Measurements from ENCODE around the gene ZSCAN20.

Gene ZSCAN20

DNA sequence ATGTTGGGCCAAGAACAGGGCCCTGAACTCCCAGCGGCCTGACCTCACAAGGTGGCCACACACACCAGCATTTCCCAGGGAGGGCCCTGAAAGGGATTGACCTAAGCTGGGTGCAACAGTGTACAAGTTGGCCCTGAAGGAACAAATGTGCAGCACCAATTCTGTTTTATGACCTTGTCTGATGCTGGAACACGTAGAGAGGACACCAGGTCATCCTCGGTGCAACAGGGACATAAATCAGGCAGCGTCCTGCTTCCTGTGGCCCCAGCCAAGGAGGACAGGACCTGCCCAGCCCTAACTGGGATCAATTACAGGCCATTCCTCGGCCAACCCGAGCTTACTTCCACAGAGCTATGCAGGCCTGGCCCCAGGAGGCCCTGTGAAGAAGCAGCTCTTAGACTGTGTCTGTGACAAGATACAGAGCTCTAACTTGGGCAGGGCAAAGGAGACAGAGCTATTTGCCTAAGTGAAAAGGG is 28.7 kb upstream of the ZSCAN20 start:
- Histone ChIP-seq H3K36me3 (ENCODE audit: control insufficient read depth, insufficient read depth, low read length) (no peaks in the 10 kb centered on the region), H3K27me3 (ENCODE audit: control insufficient read depth, insufficient read depth, low read length, poor library complexity, severe bottlenecking) (no peaks in the 10 kb centered on the region), H3K9me3 (ENCODE audit: control insufficient read depth, low read length) (no peaks in the 10 kb centered on the region), H3K4me3 (ENCODE audit: insufficient read depth, low read depth, low read length) (no peak overlapping the region), H3K27ac (ENCODE audit: insufficient read depth, low read depth, low read length, poor library complexity, severe bottlenecking) (no peak overlapping the region), H3K4me1 (ENCODE audit: control insufficient read depth, insufficient read depth, low read length) (no peaks in the 10 kb centered on the region)
- WGBS, 2 experiments, result 59 to 61% methylated on average over 6 of the region's 6 CpGs

DNA sequence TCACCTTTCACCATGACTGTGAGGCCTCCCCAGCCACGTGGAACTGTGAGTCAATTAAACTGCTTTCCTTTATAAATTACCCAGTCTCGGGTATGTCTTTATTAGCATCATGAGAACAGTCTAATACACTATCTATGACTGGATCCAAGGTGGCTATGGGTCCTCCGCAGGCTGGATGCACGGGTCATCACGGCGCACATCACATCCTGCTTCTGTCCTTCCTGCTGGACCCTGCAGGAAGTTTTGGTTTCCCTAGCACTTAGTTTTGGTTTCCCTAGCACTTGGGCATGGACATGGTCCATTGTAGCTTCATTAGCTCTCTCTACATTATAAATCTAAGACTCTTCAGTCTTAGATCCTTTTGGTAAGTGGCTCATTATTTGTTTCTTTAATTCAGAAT is 27.3 kb upstream of the ZSCAN20 start:
- no peaks in the 10 kb centered on the region for H3K27me3 ChIP-seq (ENCODE audit: control insufficient read depth, insufficient read depth, low read length, poor library complexity, severe bottlenecking)
- WGBS, 2 experiments, result 92 to 95% methylated on average over 6 of the region's 6 CpGs
- no peaks in the 10 kb centered on the region for H3K36me3 ChIP-seq (ENCODE audit: control insufficient read depth, insufficient read depth, low read length)
- H3K4me3 ChIP-seq (ENCODE audit: insufficient read depth, low read depth, low read length), result no peak overlapping the region
- no peak overlapping the region for H3K27ac ChIP-seq (ENCODE audit: insufficient read depth, low read depth, low read length, poor library complexity, severe bottlenecking)
- H3K9me3 ChIP-seq (ENCODE audit: control insufficient read depth, low read length), result no peaks in the 10 kb centered on the region
- H3K4me1 ChIP-seq (ENCODE audit: control insufficient read depth, insufficient read depth, low read length), result no peaks in the 10 kb centered on the region

DNA sequence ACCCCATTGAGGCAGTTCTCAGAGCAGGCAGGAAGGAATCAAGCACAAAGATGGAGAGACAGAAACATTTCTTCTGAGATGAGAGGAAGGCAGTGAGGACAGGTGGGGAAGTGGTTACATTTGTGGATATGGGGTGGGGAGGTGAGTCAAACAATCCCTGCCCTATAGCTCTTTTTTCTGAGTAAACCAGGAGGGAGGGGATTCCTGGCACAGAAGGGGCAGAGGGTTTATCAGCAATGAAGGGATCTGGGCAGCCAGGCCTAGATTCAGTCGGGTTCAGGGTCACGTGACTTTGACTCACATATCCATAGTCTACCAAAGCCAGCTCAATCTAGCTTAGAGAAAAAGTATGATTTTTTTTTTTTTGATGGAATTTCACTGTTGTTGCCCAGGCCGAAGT is 25.9 kb upstream of the ZSCAN20 start:
- H3K27me3 ChIP-seq (ENCODE audit: control insufficient read depth, insufficient read depth, low read length, poor library complexity, severe bottlenecking), result no peaks in the 10 kb centered on the region
- 91 to 93% methylated on average over 2 to 3 of the region's 3 CpGs for WGBS, 2 experiments

DNA sequence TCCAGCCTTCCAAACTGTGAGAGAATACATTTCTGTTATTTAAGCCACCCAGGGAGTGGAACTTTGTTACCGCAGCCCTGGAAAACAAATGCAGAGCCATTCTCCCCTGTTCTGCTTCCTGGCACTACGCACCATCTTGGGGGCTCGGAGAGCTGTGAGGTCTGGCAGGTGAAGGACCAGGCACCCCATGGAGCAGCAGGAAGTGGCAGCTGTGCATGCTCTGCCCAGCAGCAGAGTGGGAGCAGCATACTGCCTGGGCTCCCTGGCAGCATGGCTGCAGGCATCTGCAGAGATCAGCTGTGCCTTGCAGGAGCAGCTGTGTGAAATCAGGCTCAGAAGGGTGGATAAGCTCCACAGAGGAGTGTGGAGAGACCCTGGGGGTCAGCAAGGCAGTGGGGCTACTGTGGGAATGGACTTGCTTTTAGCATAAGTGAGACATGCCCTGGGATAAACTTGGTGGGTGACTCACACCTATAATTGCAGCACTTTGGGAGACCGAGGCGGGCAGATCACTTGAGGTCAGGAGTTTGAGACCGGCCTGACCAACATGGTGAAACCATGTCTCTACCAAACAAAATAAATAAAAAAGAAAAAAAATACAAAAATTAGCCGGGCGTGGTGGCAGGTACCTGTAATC is 17.7 kb upstream of the ZSCAN20 start:
- no peaks in the 10 kb centered on the region for H3K36me3 ChIP-seq (ENCODE audit: control insufficient read depth, insufficient read depth, low read length)
- H3K4me3 ChIP-seq (ENCODE audit: insufficient read depth, low read depth, low read length), result no peak overlapping the region
- no peaks in the 10 kb centered on the region for H3K27me3 ChIP-seq (ENCODE audit: control insufficient read depth, insufficient read depth, low read length, poor library complexity, severe bottlenecking)
- H3K9me3 ChIP-seq (ENCODE audit: control insufficient read depth, low read length), result no peaks in the 10 kb centered on the region
- WGBS, 2 experiments, result 93 to 94% methylated on average over 7 to 8 of the region's 8 CpGs
- H3K27ac ChIP-seq (ENCODE audit: insufficient read depth, low read depth, low read length, poor library complexity, severe bottlenecking), result no peak overlapping the region
- H3K4me1 ChIP-seq (ENCODE audit: control insufficient read depth, insufficient read depth, low read length), result no peaks in the 10 kb centered on the region

More for the DNA sequence above, 25.9 kb upstream of the ZSCAN20 start:
- Histone ChIP-seq H3K4me3 (ENCODE audit: insufficient read depth, low read depth, low read length) (no peak overlapping the region), H3K27ac (ENCODE audit: insufficient read depth, low read depth, low read length, poor library complexity, severe bottlenecking) (no peak overlapping the region), H3K36me3 (ENCODE audit: control insufficient read depth, insufficient read depth, low read length) (no peaks in the 10 kb centered on the region), H3K4me1 (ENCODE audit: control insufficient read depth, insufficient read depth, low read length) (no peaks in the 10 kb centered on the region), H3K9me3 (ENCODE audit: control insufficient read depth, low read length) (no peaks in the 10 kb centered on the region)

DNA sequence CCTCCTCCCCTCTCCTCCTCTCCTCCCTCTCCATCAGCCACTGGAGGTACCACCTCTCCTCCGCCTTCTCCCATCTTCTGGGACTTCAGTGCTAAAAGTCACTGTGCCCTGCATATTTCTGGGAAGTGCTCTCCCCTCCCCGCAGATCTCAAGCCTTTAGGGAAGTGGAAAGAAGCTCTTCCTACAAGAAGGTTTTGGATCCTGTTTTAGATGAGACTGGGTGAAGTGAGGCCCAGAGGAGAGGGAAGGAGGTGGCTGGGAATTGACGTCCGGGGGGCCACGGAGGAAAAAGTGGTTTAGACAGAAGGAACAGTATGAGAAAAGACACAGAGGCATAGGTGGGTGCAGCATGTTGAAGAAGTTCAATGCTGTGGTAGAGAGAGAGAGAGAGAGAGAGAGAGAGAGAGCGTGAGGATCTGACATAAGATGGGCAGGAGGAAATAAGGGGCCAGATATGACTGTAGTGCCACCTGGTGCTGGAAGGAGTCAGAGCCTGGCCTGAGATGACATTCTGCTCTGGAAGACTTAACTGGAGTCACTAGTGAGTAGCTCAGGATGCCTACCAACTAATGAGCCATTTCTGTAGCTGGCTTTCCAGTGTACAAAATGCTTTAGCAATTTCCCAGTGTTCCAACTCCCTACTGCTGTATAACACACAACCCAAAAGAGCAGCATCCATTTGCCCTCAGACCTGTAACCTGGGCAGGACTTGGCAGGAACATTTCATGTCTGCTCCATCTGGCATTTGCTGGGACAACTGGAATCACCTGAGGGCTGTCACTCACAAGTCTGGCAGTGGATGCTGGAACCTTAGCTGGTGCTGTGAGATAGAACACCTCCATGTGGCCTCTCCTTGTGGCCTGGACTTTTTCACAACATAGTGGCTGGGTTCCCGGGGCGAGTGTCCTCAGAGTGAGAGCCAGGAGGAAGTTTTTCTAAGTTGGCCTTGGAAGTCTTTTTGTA is 16.6 kb upstream of the ZSCAN20 start:
- no peak overlapping the region for H3K4me3 ChIP-seq (ENCODE audit: insufficient read depth, low read depth, low read length)
- no peaks in the 10 kb centered on the region for H3K27me3 ChIP-seq (ENCODE audit: control insufficient read depth, insufficient read depth, low read length, poor library complexity, severe bottlenecking)
- no peak overlapping the region for H3K27ac ChIP-seq (ENCODE audit: insufficient read depth, low read depth, low read length, poor library complexity, severe bottlenecking)
- H3K4me1 ChIP-seq (ENCODE audit: control insufficient read depth, insufficient read depth, low read length), result no peaks in the 10 kb centered on the region
- no peaks in the 10 kb centered on the region for H3K9me3 ChIP-seq (ENCODE audit: control insufficient read depth, low read length)
- 62 to 74% methylated on average over 7 to 8 of the region's 8 CpGs for WGBS, 2 experiments
- no peaks in the 10 kb centered on the region for H3K36me3 ChIP-seq (ENCODE audit: control insufficient read depth, insufficient read depth, low read length)

DNA sequence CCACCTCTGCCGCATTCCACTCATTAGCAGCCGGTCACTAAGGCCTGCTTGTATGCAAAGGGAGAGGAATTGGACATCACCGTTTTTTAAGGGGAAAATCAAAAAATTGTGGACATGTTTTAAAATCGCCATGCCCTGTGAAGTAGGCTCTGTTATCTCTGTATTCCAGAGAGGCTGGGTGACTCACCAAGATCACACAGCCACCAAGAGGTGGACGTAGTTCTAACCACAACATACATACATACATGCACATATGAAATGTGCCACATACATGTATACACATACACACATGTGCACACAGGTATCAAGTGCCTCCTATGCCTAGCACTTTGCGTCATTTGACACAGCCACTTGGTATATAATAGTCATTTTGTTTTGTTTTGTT is 16.0 kb upstream of the ZSCAN20 start:
- Histone ChIP-seq H3K36me3 (ENCODE audit: control insufficient read depth, insufficient read depth, low read length) (no peaks in the 10 kb centered on the region), H3K27ac (ENCODE audit: insufficient read depth, low read depth, low read length, poor library complexity, severe bottlenecking) (no peak overlapping the region), H3K4me3 (ENCODE audit: insufficient read depth, low read depth, low read length) (no peak overlapping the region), H3K27me3 (ENCODE audit: control insufficient read depth, insufficient read depth, low read length, poor library complexity, severe bottlenecking) (no peaks in the 10 kb centered on the region), H3K9me3 (ENCODE audit: control insufficient read depth, low read length) (no peaks in the 10 kb centered on the region), H3K4me1 (ENCODE audit: control insufficient read depth, insufficient read depth, low read length) (no peaks in the 10 kb centered on the region)
- WGBS, 2 experiments, result 89 to 94% methylated on average over 5 to 6 of the region's 6 CpGs

DNA sequence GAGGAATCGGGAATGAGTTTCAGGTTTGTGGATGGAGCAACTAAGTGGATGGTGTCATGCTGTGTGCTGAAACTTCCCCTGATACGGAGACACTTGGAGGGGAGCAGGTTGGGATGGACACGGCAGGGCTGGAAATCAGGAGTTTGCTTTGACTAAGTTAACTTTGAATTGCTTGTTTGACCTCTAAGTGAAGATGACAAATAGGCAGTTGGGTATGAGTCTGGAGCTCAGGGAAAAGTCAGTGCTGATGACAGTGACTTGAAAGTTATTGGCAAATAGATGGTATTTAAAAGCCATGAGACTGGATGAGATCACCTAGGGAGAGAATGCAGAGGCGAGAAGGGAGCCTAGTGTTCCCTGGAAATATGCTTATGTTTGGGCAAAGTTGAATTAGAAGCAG is 12.8 kb upstream of the ZSCAN20 start:
- Histone ChIP-seq H3K27me3 (ENCODE audit: control insufficient read depth, insufficient read depth, low read length, poor library complexity, severe bottlenecking) (no peaks in the 10 kb centered on the region), H3K4me1 (ENCODE audit: control insufficient read depth, insufficient read depth, low read length) (no peaks in the 10 kb centered on the region), H3K9me3 (ENCODE audit: control insufficient read depth, low read length) (no peaks in the 10 kb centered on the region), H3K27ac (ENCODE audit: insufficient read depth, low read depth, low read length, poor library complexity, severe bottlenecking) (no peak overlapping the region), H3K4me3 (ENCODE audit: insufficient read depth, low read depth, low read length) (no peak overlapping the region), H3K36me3 (ENCODE audit: control insufficient read depth, insufficient read depth, low read length) (no peaks in the 10 kb centered on the region)
- WGBS, 2 experiments, result 92 to 93% methylated on average over 4 of the region's 4 CpGs

DNA sequence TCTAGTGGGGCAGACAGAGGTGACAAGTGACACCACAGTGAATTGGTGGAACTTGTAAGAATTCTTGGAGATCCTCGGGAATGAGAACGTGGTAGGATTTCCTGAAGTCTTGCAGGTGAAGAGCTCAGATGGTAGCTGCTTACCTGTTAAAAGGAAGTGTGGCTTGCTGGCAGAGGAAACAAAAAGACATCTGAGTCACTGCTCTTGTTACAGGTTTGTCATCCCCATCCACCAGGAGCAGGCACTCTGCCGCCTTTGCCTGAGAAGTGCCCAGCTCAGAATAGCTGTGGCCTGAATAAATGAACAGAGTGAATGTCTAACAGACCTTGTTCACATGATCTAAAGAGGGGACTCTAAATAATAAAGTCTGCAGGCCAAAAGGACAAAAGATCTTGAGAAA is 12.3 kb upstream of the ZSCAN20 start:
- H3K4me1 ChIP-seq (ENCODE audit: control insufficient read depth, insufficient read depth, low read length), result no peaks in the 10 kb centered on the region
- H3K4me3 ChIP-seq (ENCODE audit: insufficient read depth, low read depth, low read length), result no peak overlapping the region
- H3K36me3 ChIP-seq (ENCODE audit: control insufficient read depth, insufficient read depth, low read length), result no peaks in the 10 kb centered on the region
- whole genome bisulfite sequencing, 2 experiments, result 93 to 94% methylated on average over 3 of the region's 3 CpGs
- H3K27me3 ChIP-seq (ENCODE audit: control insufficient read depth, insufficient read depth, low read length, poor library complexity, severe bottlenecking), result no peaks in the 10 kb centered on the region
- H3K27ac ChIP-seq (ENCODE audit: insufficient read depth, low read depth, low read length, poor library complexity, severe bottlenecking), result no peak overlapping the region
- H3K9me3 ChIP-seq (ENCODE audit: control insufficient read depth, low read length), result no peaks in the 10 kb centered on the region

DNA sequence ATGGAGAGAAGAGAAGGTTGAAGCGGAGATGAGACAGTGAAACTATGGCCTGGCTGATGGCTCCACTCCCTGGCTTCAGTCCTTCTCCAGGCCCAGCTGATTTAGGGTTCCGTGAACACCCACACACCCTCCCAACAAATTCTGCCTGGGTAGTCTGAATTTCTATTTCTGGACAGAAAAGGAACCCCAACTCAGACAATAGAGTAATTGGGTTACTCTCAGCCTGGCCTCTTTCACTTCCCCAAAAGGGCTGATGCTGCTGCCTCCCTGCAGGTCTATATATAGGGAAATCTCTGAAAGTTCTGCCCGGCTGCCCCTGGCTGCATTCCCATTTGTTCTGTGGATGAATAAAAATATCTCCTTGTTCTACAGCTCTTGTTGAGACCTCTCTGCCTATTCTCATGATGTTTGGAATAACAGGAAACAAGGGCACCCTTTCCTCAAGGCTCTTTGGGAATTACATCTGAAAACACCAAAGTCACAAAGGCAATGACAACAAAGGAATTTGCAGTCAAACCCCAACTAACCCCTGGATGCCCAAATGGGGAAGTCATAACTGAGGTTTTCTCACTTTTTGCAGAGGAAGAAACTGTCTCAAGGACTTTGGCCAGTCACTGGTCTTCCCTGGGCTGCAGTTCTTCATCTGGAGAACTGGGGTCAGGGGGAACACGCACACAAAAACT is 11.4 kb upstream of the ZSCAN20 start:
- Histone ChIP-seq H3K4me3 (ENCODE audit: insufficient read depth, low read depth, low read length) (no peak overlapping the region), H3K27me3 (ENCODE audit: control insufficient read depth, insufficient read depth, low read length, poor library complexity, severe bottlenecking) (no peaks in the 10 kb centered on the region), H3K36me3 (ENCODE audit: control insufficient read depth, insufficient read depth, low read length) (no peaks in the 10 kb centered on the region), H3K27ac (ENCODE audit: insufficient read depth, low read depth, low read length, poor library complexity, severe bottlenecking) (no peak overlapping the region), H3K9me3 (ENCODE audit: control insufficient read depth, low read length) (no peaks in the 10 kb centered on the region), H3K4me1 (ENCODE audit: control insufficient read depth, insufficient read depth, low read length) (no peaks in the 10 kb centered on the region)
- 91 to 93% methylated on average over 4 of the region's 4 CpGs for WGBS, 2 experiments
